ENCODE measurements around the gene UNC5A. TPM values are rescaled to one million over a fixed set of nuclear protein-coding genes. Genes with fewer than 3 reads are reported as not detected.
"Not testable (repeated sequence)": the region's sequence is repeated elsewhere in the genome, so short reads cannot be mapped to it uniquely, and the experiment has no call there.

Gene UNC5A
- total RNA-seq, 2 donors from 2014 or later = 0.23 TPM; not detected in 1

DNA sequence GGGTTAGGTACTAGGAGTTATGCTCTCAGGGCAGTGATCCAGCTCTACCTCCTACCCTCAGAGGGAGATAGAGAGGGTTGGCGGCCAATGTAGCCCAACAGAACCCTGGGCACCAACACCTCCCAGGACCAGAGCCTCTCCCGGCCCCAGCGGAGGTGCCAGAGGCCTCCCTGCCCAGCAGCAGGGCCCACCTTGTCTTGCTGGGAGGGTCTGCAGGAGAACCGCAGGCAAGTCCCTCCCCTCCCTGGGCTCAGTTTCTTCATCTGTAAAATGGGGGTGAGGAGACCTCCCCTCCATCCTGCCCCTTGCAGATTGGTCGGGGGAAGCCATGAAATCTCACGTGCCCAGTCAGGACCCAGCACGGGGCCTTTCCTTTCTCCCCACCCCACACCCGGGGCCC, 54.4 kb downstream of the UNC5A start:
- no peaks in the 10 kb centered on the region for H3K9me3 Mint-ChIP-seq
- no peaks in the 10 kb centered on the region for H3K36me3 Mint-ChIP-seq (ENCODE audit: insufficient read depth in 2 of 2)
- H3K27me3 Mint-ChIP-seq (ENCODE audit: low read depth) = peaks cover 40% of the 10 kb centered on the region
- H3K4me1 Mint-ChIP-seq (ENCODE audit: low read depth) = no peaks in the 10 kb centered on the region
- DNase-seq (no peak), ATAC-seq (replicated peaks in 1 of 2) (no peak)
- no peak overlapping the region for H3K27ac Mint-ChIP-seq
- H3K4me3 Mint-ChIP-seq = no peak overlapping the region

DNA sequence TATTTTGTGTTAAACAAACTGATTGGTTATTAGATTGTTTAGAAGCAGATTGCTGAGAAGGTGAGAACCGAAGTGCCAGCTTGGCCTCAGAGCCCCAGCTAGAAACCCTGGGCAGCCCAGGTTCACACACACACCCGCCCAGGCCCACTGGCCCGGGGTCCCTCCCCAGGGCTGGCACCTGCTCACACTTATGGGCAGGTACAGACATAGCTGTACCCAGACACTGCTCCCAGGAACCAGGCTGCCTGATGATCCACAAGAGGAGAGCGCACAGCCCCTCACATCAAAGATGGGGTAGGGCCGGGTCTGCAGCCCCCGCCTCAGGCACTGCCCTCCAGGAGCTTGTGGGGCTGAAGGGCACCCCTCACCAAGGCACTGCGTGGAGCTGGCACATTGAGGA, 55.6 kb downstream of the UNC5A start:
- Mint-ChIP-seq H3K27me3 (ENCODE audit: low read depth) (peaks cover 40% of the 10 kb centered on the region), H3K9me3 (peaks cover 0 to 2% of the 10 kb centered on the region in 2 donors), H3K4me3 (no peak overlapping the region), H3K4me1 (ENCODE audit: low read depth) (peaks cover 5% of the 10 kb centered on the region), H3K36me3 (ENCODE audit: insufficient read depth in 2 of 2) (peaks cover 0 to 3% of the 10 kb centered on the region in 2 donors), H3K27ac (no peak overlapping the region)
- no peak for DNase-seq
- no peak for ATAC-seq (replicated peaks in 1 of 2)

DNA sequence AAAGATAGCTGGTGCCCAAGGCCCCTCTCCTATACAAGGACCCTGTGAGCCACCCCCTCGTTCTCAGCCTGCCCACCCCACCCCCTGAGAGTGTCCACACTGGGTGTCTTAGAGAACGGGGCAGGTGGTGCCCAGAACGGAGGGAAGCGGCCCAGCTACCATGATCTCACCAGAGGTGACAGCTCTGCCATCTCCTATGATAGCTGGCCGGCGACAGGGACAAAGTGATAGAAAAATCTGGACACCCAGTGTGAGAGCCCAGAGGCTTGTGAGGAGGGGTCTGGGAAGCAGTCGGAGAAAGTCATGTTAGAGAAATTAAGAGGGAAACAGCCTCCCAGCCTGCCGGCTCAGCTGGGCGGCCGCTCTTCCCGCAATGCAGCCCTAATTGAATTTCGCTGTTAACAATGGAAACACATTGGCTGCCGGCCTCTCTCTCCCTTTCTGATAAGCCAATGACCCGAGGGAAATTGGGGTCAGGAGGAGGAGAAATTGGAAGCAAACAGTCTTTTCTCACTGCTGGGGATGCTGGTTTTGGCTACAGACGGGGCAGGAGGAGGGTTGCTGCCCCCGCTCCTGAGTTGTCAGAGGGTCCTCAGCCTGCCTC, 56.5 kb downstream of the UNC5A start:
- Mint-ChIP-seq H3K36me3 (ENCODE audit: insufficient read depth in 2 of 2) (peaks cover 0 to 3% of the 10 kb centered on the region in 2 donors), H3K4me1 (ENCODE audit: low read depth) (peaks cover 5% of the 10 kb centered on the region), H3K9me3 (peaks cover 0 to 2% of the 10 kb centered on the region in 2 donors), H3K27ac (no peak overlapping the region), H3K27me3 (ENCODE audit: low read depth) (peaks cover 40% of the 10 kb centered on the region), H3K4me3 (no peak overlapping the region)
- DNase-seq (no peak), ATAC-seq (replicated peaks in 1 of 2) (no peak)

DNA sequence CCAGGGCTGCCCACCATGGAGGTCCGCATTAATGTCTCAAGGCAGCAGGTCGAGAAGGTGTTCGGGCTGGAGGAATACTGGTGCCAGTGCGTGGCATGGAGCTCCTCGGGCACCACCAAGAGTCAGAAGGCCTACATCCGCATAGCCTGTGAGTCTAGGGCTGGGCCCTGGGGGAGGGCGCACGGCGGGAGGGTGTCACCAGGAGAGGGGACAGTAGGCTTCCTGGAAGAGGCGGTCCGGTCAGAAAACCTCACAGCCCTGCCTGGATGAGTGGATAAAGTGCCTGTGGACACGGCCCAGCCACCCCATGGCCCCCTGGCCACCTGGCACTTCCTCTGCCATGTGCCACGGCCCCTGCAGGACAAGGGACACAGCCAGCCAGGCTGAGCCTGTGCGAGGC, 57.8 kb downstream of the UNC5A start:
- Mint-ChIP-seq H3K36me3 (ENCODE audit: insufficient read depth in 2 of 2) (peaks cover 3% of the 10 kb centered on the region in 2 donors), H3K4me3 (no peak overlapping the region), H3K9me3 (peaks cover 0 to 4% of the 10 kb centered on the region in 2 donors), H3K27ac (no peak overlapping the region), H3K4me1 (ENCODE audit: low read depth) (peaks cover 5% of the 10 kb centered on the region), H3K27me3 (ENCODE audit: low read depth) (peaks cover 32% of the 10 kb centered on the region)
- ATAC-seq (replicated peaks in 1 of 2) (no peak), DNase-seq (no peak)

DNA sequence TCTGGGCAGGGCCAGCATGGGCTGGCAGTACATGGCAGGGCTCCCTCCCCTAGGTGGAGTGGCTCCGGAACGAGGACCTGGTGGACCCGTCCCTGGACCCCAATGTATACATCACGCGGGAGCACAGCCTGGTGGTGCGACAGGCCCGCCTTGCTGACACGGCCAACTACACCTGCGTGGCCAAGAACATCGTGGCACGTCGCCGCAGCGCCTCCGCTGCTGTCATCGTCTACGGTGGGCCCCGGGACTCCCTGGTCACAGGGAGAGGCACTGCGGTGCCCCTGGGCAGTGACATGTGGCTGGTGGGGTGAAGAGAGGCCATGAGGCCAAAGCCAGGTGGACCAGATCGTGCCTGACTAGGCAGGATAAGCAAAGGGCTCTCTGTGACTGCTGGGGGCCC, 58.4 kb downstream of the UNC5A start:
- peaks cover 3 to 5% of the 10 kb centered on the region in 2 donors for H3K36me3 Mint-ChIP-seq (ENCODE audit: insufficient read depth in 2 of 2)

DNA sequence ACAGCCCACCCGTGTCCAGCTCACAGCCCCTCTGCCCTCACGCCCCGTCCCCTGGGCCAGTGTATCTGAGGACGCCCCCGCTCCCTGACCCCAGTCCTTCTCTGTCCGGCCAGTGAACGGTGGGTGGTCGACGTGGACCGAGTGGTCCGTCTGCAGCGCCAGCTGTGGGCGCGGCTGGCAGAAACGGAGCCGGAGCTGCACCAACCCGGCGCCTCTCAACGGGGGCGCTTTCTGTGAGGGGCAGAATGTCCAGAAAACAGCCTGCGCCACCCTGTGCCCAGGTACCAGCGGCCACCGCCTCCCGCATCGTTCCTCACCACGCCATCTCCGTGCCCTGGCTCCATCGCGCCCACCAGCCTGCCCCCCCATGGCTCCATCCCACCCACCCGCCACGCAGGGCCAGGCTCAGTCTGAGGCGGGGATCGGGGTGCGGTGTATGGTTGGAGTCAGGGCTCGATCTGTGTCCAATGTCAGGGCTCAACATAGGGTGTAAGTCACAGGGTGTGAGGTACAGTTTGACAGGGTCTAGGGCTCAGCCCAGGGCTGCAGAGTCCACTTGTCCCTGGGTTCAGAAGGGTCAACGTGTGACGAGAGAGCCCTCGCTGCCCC, 59.2 kb downstream of the UNC5A start:
- ATAC-seq (replicated peaks in 1 of 2) (no peak), DNase-seq (no peak)
- Mint-ChIP-seq H3K27ac (no peak overlapping the region), H3K4me3 (no peak overlapping the region), H3K27me3 (ENCODE audit: low read depth) (peaks cover 25% of the 10 kb centered on the region), H3K4me1 (ENCODE audit: low read depth) (peaks cover 5% of the 10 kb centered on the region), H3K36me3 (ENCODE audit: insufficient read depth in 2 of 2) (peaks cover 3 to 7% of the 10 kb centered on the region in 2 donors), H3K9me3 (peaks cover 0 to 6% of the 10 kb centered on the region in 2 donors)

More for the DNA sequence above, 58.4 kb downstream of the UNC5A start:
- ATAC-seq (replicated peaks in 1 of 2) = no peak
- no peak for DNase-seq
- no peak overlapping the region for H3K4me3 Mint-ChIP-seq
- H3K9me3 Mint-ChIP-seq = peaks cover 0 to 6% of the 10 kb centered on the region in 2 donors
- peaks cover 27% of the 10 kb centered on the region for H3K27me3 Mint-ChIP-seq (ENCODE audit: low read depth)
- no peak overlapping the region for H3K27ac Mint-ChIP-seq
- peaks cover 5% of the 10 kb centered on the region for H3K4me1 Mint-ChIP-seq (ENCODE audit: low read depth)

DNA sequence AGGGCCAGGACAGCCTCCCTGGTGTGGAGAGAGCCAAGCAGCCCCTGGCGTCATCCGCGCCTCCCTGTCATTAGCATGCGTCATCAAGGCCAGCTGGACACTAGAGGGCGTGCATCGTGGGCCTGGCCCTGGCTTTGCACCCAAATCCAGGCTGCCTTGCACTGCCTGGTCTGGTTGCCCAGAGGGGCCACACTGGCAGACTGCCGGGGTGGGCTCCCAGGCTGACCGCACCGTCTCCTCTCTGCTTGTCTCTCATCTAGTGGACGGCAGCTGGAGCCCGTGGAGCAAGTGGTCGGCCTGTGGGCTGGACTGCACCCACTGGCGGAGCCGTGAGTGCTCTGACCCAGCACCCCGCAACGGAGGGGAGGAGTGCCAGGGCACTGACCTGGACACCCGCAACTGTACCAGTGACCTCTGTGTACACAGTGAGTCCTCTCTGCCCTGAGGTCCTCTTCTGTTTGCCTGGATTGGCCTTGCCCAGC, 59.8 kb downstream of the UNC5A start:
- Mint-ChIP-seq H3K36me3 (ENCODE audit: insufficient read depth in 2 of 2) (peaks cover 3 to 7% of the 10 kb centered on the region in 2 donors), H3K4me3 (no peak overlapping the region), H3K27me3 (ENCODE audit: low read depth) (peaks cover 31% of the 10 kb centered on the region), H3K27ac (no peak overlapping the region), H3K9me3 (peaks cover 0 to 6% of the 10 kb centered on the region in 2 donors), H3K4me1 (ENCODE audit: low read depth) (peaks cover 5% of the 10 kb centered on the region)
- DNase-seq = no peak
- ATAC-seq (replicated peaks in 1 of 2) = no peak

DNA sequence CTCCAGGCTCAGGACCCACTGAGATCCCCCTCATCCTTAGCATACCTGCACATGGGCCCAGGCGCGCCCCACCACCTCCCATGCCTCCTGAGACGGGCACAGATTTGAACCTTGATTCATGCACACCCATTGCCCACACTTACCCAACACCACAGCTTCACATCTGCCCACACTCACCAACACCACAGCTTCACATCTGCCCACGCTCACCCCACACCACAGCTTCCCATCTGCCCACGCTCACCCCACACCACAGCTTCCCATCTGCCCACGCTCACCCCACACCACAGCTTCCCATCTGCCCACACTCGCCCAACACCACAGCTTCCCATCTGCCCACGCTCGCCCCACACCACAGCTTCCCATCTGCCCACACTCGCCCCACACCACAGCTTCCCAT, 60.3 kb downstream of the UNC5A start:
- not testable (repeated sequence) for DNase-seq; ATAC-seq (replicated peaks in 1 of 2); H3K4me3 Mint-ChIP-seq; H3K4me1 Mint-ChIP-seq (ENCODE audit: low read depth); H3K9me3 Mint-ChIP-seq; H3K36me3 Mint-ChIP-seq (ENCODE audit: insufficient read depth in 2 of 2)
- H3K27me3 Mint-ChIP-seq (ENCODE audit: low read depth) = peaks cover 32% of the 10 kb centered on the region
- peak overlapping the region; percentile 12 for H3K27ac Mint-ChIP-seq

DNA sequence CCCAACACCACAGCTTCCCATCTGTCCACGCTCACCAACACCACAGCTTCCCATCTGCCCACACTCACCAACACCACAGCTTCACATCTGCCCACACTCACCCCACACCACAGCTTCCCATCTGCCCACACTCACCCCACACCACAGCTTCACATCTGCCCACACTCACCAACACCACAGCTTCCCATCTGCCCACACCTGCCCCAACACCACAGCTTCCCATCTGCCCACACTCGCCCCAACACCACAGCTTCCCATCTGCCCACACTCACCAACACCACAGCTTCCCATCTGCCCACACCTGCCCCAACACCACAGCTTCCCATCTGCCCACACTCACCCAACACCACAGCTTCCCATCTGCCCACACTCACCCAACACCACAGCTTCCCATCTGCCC, 62.2 kb downstream of the UNC5A start:
- not testable (repeated sequence) for H3K9me3 Mint-ChIP-seq; DNase-seq; H3K27ac Mint-ChIP-seq; H3K36me3 Mint-ChIP-seq (ENCODE audit: insufficient read depth in 2 of 2); ATAC-seq (replicated peaks in 1 of 2); H3K4me3 Mint-ChIP-seq
- peaks cover 18% of the 10 kb centered on the region for H3K4me1 Mint-ChIP-seq (ENCODE audit: low read depth)
- H3K27me3 Mint-ChIP-seq (ENCODE audit: low read depth) = peaks cover 25% of the 10 kb centered on the region

DNA sequence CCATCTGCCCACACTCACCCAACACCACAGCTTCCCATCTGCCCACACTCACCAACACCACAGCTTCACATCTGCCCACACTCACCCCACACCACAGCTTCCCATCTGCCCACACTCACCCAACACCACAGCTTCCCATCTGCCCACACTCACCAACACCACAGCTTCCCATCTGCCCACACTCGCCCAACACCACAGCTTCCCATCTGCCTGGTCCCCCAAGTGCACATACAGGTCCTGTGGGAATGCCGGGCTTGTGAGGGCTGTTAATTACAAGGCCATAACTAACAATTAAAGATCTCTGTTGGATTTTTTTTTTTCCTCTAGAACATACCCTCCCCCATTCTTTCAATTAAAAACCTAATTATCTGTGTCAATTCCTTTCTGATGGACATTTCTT, 62.7 kb downstream of the UNC5A start:
- Mint-ChIP-seq H3K27me3 (ENCODE audit: low read depth) (peaks cover 24% of the 10 kb centered on the region), H3K4me1 (ENCODE audit: low read depth) (peaks cover 18% of the 10 kb centered on the region), H3K27ac (peak overlapping the region; percentile 76)
- DNase-seq; ATAC-seq (replicated peaks in 1 of 2); H3K4me3 Mint-ChIP-seq; H3K9me3 Mint-ChIP-seq; H3K36me3 Mint-ChIP-seq (ENCODE audit: insufficient read depth in 2 of 2): not testable (repeated sequence)

DNA sequence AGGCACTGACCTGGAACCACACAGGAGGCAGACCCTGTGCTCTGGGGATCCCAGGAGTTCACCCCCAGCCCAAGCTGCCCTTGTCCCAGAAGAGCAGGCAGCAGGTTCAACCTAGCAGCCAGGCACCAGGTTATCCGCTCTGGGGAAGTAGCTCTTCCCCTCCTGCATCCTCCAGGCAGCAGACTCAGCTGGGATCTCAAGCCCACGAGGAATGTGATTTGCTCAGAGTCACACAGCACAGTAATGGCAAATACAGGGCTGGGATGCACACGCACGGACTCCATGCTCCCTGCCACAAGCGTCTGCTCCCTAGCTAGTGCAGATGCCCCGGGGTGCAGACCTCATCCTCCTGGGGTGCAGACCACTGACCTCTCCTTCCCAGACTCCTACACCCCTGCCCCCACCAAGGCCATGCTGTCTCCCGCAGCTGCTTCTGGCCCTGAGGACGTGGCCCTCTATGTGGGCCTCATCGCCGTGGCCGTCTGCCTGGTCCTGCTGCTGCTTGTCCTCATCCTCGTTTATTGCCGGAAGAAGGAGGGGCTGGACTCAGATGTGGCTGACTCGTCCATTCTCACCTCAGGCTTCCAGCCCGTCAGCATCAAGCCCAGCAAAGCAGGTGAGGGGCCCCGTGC, 63.3 kb downstream of the UNC5A start:
- ATAC-seq (replicated peaks in 1 of 2) = no peak
- Mint-ChIP-seq H3K27me3 (ENCODE audit: low read depth) (peaks cover 24% of the 10 kb centered on the region), H3K9me3 (peaks cover 0 to 6% of the 10 kb centered on the region in 2 donors), H3K27ac (peak overlapping the region; percentile 76), H3K36me3 (ENCODE audit: insufficient read depth in 2 of 2) (peaks cover 3 to 7% of the 10 kb centered on the region in 2 donors), H3K4me1 (ENCODE audit: low read depth) (peaks cover 18% of the 10 kb centered on the region), H3K4me3 (no peak overlapping the region)
- no peak for DNase-seq

DNA sequence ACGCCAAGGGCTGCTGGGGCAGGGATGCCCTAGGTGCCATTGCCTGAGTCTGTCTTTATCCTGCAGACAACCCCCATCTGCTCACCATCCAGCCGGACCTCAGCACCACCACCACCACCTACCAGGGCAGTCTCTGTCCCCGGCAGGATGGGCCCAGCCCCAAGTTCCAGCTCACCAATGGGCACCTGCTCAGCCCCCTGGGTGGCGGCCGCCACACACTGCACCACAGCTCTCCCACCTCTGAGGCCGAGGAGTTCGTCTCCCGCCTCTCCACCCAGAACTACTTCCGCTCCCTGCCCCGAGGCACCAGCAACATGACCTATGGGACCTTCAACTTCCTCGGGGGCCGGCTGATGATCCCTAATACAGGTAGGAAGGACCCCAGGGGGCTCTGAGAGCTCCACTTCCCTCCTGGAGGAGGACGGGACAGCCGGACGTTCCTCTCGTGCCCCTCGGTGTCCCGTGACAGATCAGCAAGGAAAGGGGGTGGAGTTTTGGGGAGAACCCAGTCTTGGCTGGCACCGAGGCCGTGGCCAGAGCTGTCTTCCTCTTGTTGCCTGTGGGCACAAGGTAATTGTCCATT, 63.9 kb downstream of the UNC5A start:
- Mint-ChIP-seq H3K9me3 (peaks cover 0 to 6% of the 10 kb centered on the region in 2 donors), H3K27ac (no peak overlapping the region), H3K36me3 (ENCODE audit: insufficient read depth in 2 of 2) (peaks cover 3 to 7% of the 10 kb centered on the region in 2 donors), H3K4me3 (no peak overlapping the region), H3K4me1 (ENCODE audit: low read depth) (peaks cover 18% of the 10 kb centered on the region), H3K27me3 (ENCODE audit: low read depth) (peaks cover 24% of the 10 kb centered on the region)
- ATAC-seq (replicated peaks in 1 of 2) (no peak), DNase-seq (no peak)

DNA sequence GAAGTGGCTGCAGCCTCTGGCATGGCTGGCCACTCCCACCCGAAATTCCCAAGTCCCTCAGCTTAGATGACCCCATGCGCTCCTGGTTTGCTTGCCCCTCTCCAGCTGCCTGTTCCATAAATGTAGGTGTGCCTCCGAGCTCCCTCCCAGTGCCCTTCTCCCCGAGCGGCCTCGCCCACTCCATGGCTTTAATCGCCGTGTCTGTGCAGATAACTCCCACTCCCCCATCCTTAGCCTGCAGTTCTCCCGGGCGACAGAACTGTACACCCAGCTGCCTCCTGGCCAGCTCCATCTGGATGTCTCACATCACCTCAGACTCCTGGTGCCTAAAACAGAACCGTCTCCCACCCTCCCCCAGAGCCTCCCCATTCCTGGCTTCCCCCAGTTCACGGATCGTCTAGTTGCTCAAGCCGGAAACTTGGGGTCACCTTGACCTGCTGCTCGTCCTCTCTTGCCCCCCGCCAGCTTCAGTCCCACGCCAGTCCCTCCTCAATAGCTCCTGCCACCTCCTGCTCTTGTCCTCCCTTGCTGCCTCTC, 64.7 kb downstream of the UNC5A start:
- no peak for DNase-seq
- H3K4me1 Mint-ChIP-seq (ENCODE audit: low read depth) = peaks cover 18% of the 10 kb centered on the region
- no peak overlapping the region for H3K27ac Mint-ChIP-seq
- peaks cover 24% of the 10 kb centered on the region for H3K27me3 Mint-ChIP-seq (ENCODE audit: low read depth)
- H3K36me3 Mint-ChIP-seq (ENCODE audit: insufficient read depth in 2 of 2) = peaks cover 3 to 7% of the 10 kb centered on the region in 2 donors
- ATAC-seq (replicated peaks in 1 of 2) = no peak
- H3K4me3 Mint-ChIP-seq = no peak overlapping the region
- H3K9me3 Mint-ChIP-seq = peaks cover 0 to 6% of the 10 kb centered on the region in 2 donors
